Stimulated activated CD4-positive, alpha-beta T cell treated with anti-CD3 and anti-CD28 coated beads, TNF-alpha, amount 100 ng/mL, for 1 hour (primary cell): ENCODE results near the gene RYR1.
"Not testable (repeated sequence)": the region's sequence is repeated elsewhere in the genome, so short reads cannot be mapped to it uniquely, and the experiment has no call there.

Experiments used
- DNase-seq, 3 donors: peaks; one replicate each; pipeline ENCODE4 v3.0.0-alpha.2; 2020; ENCODE audit warnings: low read depth in 3 of 3, low spot score in 1 of 3

Gene RYR1

DNA sequence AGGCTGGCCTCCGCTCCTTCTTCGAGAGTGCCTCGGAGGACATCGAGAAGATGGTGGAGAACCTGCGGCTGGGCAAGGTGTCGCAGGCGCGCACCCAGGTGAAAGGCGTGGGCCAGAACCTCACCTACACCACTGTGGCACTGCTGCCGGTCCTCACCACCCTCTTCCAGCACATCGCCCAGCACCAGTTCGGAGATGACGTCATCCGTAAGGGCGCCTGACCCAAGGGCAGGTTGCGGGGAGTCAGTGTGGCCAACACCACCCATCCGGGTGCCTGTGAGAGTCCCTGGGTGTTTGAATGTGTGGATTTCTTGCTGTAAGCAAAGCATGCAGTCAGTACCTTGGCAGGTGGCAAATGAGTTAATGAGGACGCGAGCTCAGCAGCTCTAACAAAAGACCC is 78.8 kb downstream of the RYR1 start:
- no peak for DNase-seq

DNA sequence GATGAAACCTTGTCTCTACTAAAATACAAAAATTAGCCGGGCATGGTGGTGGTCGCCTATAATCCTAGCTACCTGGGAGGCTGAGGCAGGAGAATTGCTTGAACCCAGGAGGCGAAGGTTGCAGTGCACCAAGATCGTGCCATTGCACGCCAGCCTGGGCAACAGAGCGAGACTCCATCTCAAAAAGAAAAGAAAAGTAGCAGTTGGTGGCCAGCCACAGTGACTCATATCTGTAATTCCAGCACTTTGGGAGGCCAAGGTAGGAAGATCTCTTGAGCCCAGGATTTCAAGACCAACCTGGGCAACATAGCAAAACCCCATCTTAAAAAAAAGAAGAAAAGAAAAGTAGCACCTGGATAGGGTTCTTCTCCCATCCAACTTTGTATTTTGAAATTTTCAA is 79.7 kb downstream of the RYR1 start:
- DNase-seq: not testable (repeated sequence)

DNA sequence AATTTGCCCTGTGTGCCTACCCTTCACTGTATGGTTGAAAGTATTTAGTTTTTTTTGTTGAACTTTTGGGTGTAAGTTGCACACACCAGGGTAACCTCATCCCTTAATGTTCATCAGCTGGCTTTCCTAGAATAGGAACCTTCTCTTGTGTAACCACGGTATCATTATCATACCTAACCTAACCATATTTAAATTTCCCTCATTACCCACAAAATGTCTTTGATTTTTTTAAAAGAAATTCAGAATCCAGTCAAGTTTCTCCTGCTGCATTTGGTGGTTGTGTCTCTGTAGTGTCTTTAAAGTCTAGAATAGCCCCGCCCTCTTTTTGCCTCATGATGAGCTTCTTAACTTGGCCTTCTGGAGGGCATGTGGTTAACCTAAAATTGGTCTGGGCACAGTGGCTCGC is 80.3 kb downstream of the RYR1 start:
- no peak for DNase-seq

DNA sequence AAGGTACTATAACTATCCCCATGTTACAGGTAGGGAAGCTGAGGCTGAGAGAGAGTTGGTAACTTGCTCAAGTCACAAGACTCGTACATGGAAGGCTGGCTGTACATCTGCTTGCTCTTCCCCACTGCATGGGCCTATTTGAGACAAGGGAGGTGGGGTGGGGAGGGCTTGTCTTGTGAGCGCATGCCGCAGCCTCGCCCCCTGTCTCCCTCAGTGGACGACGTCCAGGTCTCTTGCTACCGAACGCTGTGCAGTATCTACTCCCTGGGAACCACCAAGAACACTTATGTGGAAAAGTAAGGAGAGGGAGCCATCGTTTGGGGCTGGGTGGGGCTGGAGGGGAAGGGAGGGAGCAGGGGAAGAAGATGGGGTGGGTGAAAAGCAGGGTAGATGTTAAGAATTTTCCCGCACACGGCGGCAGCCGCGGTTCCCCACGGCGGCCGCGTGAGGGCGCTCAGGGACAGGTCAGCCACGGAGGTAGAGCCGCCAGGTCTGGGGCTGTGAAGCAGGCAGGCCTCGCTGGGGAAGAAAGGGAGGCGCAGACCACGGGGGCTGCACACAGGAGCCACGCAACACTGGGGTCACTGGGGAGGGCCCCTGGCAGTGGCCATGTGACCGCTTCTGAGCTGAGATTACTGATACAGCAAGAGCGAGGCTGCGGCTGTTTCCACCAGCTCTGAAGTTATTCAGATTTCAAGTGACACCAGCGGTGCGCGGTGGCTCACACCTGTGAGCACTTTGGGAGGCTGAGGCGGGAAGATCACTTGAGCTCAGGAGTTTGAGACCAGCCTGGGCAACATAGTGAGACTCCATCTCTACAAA is 81.5 kb downstream of the RYR1 start:
- peak; percentile 42 to 78 (median 60) for DNase-seq

DNA sequence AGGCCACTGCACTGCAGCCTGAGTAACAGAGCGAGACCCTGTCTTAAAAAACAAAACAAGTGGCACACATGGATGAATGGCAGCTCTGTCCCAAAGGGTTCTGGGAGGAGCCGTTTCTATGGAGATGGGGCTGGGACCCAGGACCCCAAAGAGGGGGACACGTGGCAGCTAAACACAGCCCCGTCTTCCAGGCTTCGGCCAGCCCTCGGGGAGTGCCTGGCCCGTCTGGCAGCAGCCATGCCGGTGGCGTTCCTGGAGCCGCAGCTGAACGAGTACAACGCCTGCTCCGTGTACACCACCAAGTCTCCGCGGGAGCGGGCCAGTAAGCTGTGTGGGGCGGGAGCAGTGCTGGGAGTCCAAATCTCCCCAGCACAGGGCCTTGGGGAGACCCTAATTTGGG is 82.4 kb downstream of the RYR1 start:
- DNase-seq: no peak

DNA sequence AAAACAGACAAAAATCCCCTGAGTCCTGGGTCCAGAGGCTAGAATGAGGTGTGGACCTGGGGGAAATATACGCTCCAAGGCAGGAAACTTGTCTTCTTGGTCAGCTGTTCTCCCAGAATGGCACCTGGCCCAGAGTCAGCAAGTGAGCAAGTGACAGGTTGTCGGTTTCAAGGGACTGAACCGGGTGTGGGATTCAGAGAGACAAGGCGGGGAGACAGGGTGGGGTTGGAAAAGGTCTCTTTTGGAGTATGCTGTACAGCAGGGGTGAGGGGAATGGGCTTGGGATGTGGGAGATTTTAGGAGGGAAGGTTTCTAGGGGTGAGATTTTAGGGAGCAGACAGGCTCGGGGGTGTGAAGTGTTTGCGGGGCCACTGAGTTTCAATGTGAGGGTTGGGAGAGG is 83.3 kb downstream of the RYR1 start:
- no peak for DNase-seq

DNA sequence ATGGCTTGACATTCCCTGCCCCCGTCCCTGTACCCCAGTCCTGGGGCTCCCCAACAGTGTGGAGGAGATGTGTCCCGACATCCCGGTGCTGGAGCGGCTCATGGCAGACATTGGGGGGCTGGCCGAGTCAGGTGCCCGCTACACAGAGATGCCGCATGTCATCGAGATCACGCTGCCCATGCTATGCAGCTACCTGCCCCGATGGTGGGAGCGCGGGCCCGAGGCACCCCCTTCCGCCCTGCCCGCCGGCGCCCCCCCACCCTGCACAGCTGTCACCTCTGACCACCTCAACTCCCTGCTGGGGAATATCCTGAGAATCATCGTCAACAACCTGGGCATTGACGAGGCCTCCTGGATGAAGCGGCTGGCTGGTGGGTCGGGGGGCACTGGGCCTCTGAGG is 83.8 kb downstream of the RYR1 start:
- DNase-seq: no peak

DNA sequence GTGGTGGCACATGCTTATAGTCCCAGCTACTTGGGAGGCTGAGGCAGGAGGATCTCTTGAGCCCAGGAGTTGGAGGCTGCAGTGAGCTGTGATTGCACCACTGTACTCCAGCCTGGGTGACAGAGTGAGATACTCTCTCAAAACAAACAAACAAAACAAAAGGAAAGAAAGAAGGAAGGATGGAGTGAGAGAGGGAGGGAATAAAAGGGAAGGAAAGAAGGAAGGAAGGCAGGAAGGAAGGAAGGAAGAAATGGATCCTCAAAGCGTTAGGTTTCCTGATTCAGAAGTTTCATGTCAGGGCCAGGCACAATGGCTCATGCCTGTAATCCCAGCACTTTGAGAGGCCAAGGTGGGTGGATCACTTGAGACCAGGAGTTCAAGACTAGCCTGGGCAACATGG is 84.5 kb downstream of the RYR1 start:
- DNase-seq: not testable (repeated sequence)

DNA sequence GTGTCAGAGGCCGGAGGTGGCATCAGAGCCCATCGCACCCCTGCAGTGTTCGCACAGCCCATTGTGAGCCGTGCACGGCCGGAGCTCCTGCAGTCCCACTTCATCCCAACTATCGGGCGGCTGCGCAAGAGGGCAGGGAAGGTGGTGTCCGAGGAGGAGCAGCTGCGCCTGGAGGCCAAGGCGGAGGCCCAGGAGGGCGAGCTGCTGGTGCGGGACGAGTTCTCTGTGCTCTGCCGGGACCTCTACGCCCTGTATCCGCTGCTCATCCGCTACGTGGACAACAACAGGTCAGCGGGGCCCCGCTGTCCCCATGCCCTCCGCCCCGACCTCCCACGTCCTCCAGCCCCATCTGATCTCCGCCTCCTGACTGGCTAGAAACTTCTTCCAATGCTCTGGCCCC is 85.7 kb downstream of the RYR1 start:
- no peak for DNase-seq

DNA sequence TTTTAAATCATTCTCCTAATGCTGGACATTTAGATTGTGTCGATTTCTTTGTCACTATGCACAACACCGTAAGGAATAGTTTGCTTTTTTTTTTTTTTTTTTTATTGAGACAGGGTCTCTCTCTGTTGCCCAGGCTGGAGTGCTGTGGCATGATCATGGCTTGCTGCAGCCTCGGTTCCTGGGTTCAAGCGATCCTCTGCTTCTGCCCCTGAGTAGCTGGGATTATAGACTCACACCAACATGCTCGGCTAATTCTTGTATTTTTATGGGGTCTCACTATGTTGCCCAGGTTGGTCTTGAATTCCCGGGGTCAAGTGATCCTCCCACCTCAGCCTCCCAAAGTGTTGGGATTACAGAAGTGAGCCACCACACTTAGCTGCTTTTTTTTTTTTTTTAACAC is 86.5 kb downstream of the RYR1 start:
- no peak for DNase-seq

DNA sequence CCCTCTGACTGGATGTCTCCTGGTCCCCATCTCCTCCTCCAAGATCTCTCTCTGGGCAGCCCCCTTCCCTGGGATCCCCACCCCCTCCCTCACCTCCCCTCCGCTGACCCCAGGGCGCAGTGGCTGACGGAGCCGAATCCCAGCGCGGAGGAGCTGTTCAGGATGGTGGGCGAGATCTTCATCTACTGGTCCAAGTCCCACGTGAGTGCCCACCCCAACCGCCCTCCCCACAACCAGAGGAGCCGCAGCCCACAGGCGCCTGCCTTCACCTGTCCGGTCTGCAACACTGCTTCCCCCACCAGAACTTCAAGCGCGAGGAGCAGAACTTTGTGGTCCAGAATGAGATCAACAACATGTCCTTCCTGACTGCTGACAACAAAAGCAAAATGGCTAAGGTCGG is 89.4 kb downstream of the RYR1 start:
- no peak for DNase-seq

DNA sequence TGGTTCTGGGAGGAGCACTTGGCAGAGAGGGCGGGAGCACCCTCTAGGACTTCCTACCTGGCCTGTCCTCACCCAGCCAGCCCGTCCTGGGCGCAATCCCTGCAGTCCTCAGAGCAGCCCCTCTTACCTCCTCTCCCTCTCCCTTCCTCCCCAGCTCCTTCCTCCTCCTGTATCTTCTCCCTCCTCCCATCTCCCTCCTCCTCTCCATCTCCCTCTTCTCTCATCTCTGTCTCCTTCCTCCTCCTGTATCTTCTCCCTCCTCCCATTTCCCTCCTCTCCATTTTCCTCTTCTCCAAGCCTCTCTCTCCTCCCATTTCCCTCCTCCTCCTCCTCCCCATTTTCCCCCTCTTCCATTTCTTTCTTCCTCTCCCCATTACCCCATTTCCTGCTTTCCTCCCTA is 89.8 kb downstream of the RYR1 start:
- DNase-seq: no peak

DNA sequence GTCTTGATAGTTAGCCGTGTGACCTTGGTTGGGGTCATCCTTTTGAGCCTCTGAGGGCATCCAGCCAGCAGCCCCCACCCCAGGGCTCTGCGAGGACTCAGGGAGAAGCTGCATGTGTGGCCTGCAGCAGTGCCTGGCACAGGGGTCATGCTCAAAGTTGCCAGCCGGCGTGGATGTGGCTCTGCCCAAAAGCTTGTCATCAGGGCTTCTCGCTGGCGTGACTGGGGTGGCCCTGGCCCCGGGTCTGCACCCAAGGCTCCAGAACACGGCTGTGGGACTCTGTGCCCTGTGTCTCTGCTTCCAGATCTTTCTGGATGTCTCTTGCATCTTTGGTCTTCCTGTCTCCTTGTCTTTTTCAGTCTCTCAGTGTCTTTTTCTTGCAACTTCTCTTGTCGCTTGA is 90.9 kb downstream of the RYR1 start:
- no peak for DNase-seq

DNA sequence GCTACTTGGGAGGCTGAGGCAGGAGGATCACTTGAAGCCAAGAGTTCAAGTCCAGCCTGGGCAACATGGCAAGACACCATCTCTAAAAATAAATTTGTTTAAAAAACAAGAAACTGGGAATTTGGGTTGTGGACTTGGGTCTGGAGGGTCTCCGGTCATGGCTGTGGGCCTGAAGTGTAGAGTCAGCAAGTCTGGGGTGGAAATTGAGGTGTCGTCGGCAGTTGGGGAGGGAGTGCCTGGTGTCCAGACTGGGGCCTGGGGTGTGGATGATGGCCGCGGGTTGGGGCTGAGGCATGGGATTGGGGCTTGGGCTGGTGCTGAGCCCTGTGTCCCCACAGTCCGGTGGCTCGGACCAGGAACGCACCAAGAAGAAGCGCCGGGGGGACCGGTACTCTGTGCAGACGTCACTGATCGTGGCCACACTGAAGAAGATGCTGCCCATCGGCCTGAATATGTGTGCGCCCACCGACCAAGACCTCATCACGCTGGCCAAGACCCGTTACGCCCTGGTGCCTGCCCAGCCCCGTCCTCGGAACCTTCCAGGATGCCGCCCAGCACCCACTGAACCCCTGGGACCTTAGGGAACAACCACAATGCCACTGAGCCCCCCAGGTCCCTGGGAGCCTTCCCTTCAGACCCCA is 91.6 kb downstream of the RYR1 start:
- DNase-seq: no peak

DNA sequence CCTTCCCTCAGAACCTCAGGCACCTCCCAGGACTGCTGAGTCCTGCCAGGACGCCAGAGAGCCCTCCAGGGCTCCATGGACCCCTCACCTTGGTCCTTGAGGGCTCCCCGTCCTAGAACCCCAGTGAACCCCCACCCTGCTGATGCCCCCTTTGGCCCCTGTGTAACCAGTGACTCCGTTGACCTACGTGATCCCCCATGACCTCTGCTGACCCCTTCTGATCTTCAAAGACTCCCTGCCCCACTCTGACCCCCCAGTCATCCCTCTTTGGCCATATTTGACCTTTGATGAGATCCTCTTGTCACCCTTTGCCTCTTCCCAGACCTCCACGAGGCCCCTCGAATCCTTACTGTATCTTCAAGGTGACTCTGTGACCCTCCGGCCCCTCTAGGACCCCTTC is 92.9 kb downstream of the RYR1 start:
- no peak for DNase-seq

DNA sequence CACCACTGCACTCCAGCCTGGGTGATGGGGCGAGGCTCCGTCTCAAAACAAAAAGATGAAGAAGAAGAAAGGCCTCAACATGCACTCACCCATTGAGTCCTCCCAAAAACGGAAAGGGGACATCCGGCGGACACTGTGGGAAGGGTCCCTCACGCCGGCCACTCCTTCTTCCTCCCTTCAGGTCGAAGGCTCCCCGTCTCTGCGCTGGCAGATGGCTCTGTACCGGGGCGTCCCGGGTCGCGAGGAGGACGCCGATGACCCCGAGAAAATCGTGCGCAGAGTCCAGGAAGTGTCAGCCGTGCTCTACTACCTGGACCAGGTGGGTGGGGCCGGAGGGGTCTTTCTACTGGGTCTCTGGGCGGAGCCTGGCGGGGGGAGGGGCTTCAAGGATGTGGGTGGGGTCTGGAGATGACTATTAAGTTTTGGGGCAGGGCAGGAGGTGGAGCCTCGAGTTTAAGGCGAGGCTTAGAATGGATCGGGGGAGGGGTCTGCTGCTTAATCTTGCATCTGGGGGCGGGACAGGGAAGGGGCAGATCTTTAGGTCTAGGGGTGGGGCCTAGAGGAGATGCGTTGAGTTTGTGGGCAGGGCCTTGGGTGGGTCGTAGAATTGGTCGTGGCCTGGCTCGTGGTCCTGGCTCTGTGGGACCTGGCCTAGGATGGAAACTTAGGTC is 94.1 kb downstream of the RYR1 start:
- no peak for DNase-seq

DNA sequence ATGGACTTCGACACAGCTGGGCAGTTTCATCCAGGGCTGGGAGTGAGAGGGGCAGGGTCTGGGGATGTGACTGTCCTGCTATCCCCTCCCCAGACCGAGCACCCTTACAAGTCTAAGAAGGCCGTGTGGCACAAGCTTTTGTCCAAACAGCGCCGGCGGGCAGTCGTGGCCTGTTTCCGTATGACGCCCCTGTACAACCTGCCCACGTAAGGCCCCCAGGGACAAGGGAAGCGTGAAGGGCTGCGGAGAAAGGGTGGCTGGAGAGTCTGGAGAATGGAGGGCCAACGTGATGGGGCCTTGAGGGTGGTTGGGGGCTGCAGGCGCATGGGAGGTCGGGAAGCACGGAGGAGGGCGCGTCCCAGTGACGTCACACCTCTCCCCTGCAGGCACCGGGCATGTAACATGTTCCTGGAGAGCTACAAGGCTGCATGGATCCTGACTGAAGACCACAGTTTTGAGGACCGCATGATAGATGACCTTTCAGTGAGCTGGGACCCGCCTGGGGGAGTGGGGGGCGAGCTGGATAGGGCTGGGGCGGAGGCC is 94.8 kb downstream of the RYR1 start:
- no peak for DNase-seq

DNA sequence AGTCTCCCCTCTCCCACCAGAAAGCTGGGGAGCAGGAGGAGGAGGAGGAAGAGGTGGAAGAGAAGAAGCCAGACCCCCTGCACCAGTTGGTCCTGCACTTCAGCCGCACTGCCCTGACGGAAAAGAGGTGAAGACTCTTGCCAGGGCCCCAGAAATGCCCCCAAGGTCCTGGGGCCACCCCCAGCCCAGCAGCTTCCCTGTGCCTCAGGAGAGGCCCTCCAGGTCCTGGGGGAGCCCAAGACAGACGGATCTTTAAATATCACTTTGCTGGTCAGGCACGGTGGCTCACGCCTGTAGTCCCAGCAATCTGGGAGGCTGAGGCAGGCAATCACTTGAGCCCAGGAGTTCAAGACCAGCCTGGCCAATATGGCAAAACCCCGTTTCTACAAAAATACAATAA is 95.4 kb downstream of the RYR1 start:
- DNase-seq: no peak

DNA sequence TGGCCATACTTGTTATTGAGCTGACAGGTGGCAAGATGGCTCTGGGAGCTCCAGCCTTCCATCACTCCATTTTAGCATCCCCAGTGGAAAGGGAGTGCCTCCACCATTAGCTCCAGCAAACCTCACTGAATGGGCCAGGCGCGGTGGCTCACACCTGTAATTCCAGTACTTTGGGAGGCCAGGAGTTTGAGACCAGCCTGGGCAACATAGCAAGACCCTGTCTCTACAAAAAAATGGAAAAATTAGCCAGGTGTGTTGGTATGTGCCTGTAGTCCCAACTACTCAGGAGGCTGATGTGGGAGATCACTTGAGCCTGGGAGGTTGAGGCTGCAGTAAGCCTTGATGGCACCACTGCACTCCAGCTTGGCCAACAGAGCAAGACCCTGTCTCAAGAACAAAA is 98.0 kb downstream of the RYR1 start:
- no peak for DNase-seq

DNA sequence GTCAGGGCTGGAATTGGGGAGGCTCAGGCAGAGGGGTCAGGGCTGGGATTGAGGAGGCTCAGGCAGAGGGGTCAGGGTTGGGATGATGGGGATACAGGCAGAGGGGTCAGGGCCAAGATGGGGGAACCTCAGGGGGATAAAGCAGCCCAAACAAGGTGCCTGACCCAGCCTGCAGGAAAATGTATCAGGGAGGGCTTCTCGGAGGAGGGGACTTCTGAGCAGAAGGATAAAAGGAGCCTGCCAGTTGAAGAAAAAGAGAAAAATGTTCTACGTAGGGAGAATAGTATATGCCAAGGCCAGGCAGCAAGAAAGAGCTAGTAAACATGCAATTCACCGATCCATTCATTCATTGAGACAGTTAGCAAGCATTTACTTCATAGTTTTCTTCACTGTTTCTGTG is 99.4 kb downstream of the RYR1 start:
- DNase-seq: no peak

DNA sequence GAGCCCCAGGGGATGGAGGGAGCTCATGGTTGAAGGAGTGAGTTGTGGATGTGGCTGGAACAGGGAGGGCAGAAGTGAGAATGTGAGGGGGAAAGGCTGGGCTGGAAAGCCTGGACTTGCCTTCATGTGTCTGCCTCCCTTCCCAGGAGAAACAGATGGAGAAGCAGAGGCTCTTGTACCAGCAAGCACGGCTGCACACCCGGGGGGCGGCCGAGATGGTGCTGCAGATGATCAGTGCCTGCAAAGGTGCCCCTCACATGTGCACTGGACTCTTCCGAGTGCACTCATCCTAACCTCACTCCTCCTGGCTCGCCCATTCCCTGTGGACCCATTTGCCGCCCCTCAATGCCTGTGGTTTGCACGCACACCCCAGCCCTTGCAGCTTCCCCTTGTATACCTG is 101.1 kb downstream of the RYR1 start:
- DNase-seq: no peak

DNA sequence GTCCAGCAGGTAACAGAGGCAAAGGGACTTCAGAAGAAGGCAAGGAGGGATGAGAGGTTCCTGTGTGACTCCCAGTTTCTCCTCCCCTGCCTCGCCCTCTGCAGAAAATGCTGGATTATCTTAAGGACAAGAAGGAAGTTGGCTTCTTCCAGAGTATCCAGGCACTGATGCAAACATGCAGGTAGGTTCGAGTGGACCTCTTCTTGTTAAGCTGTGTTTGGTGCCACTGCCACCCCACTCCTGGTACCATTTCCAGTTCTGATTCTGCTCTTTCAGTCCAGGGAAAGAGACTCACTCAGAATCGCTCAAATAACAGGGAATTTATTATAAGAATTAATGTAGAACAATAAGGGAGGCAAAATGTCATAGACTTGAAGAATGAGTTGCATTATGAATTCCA is 101.7 kb downstream of the RYR1 start:
- DNase-seq: no peak
